ENCODE measurements around the gene DRAXIN.
A peak's percentile ranks its signal among the peaks of the same experiment; 100 is the strongest.

Gene DRAXIN

GRCh38 chr1:11738783-11739182 is 47.3 kb downstream of the DRAXIN start:
- DNase-seq = no peak

GRCh38 chr1:11740258-11741192 is 49.0 kb downstream of the DRAXIN start:
- no peak for DNase-seq

GRCh38 chr1:11741482-11741881 is 50.0 kb downstream of the DRAXIN start:
- DNase-seq = no peak

GRCh38 chr1:11741919-11742558 is 50.5 kb downstream of the DRAXIN start:
- DNase-seq = no peak

- no peak for DNase-seq
These were observed 52.8 kb downstream of the DRAXIN start for GRCh38 chr1:11744287-11744686.

GRCh38 chr1:11746092-11746491 is 54.6 kb downstream of the DRAXIN start:
- DNase-seq = no peak

- DNase-seq = no peak
These were observed 55.4 kb downstream of the DRAXIN start for GRCh38 chr1:11746795-11747487.

- no peak for DNase-seq
These were observed 57.0 kb downstream of the DRAXIN start for GRCh38 chr1:11748294-11749202.

- peak; percentile 46 for DNase-seq
These were observed 57.7 kb downstream of the DRAXIN start for GRCh38 chr1:11749203-11749689.

GRCh38 chr1:11749996-11750395 is 58.5 kb downstream of the DRAXIN start:
- no peak for DNase-seq

GRCh38 chr1:11751087-11751486 is 59.6 kb downstream of the DRAXIN start:
- DNase-seq = no peak

- DNase-seq = no peak
These were observed 61.0 kb downstream of the DRAXIN start for GRCh38 chr1:11752359-11753088.

- no peak for DNase-seq
These were observed 62.2 kb downstream of the DRAXIN start for GRCh38 chr1:11753555-11754208.

GRCh38 chr1:11757047-11757446 is 65.5 kb downstream of the DRAXIN start:
- no peak for DNase-seq

GRCh38 chr1:11759791-11760190 is 68.3 kb downstream of the DRAXIN start:
- no peak for DNase-seq

- no peak for DNase-seq
These were observed 69.8 kb downstream of the DRAXIN start for GRCh38 chr1:11761285-11761684.

GRCh38 chr1:11761988-11762406 is 70.5 kb downstream of the DRAXIN start, which contains the start of gene C1orf167:
Gene C1orf167 (plus strand): TSS chr1:11762193. CDS start chr1:11764401, 2,208 bp downstream.
- DNase-seq = no peak

- no peak for DNase-seq
These were observed 72.6 kb downstream of the DRAXIN start for GRCh38 chr1:11764115-11764514.

- no peak for DNase-seq
These were observed 73.0 kb downstream of the DRAXIN start for GRCh38 chr1:11764519-11764918.

- no peak for DNase-seq
These were observed 74.3 kb downstream of the DRAXIN start for GRCh38 chr1:11765661-11766428.

All from activated CD4-positive, alpha-beta T cell treated with anti-CD3 and anti-CD28 coated beads, Interleukin-2, amount 50 U/mL, for 1 hour (primary cell).